8988T (cell line): ENCODE measurements around the gene HOXD11.

Experiments used
- DNase-seq: peaks from one replicate; pipeline ENCODE4 v3.0.0; 2011

The HOXD11 gene

GRCh38 chr2:176081837-176082524, 25.1 kb upstream of the HOXD11 start:
- DNase-seq = peak; percentile 26

- DNase-seq = no peak
Observed at GRCh38 chr2:176082525-176082823, 24.6 kb upstream of the HOXD11 start.

- no peak for DNase-seq
Observed at GRCh38 chr2:176082824-176083751, 24.0 kb upstream of the HOXD11 start.

GRCh38 chr2:176083796-176084261, 23.3 kb upstream of the HOXD11 start, which contains the start of gene EVX2:
EVX2 (minus strand) TSS chr2:176083962; CDS start chr2:176083776, 186 bp downstream.
- DNase-seq = no peak

- DNase-seq = no peak
Observed at GRCh38 chr2:176084611-176085119, 22.4 kb upstream of the HOXD11 start.

- no peak for DNase-seq
Observed at GRCh38 chr2:176085120-176085788, 21.8 kb upstream of the HOXD11 start.

- peak; percentile 84 for DNase-seq
Observed at GRCh38 chr2:176085861-176086771, 21.0 kb upstream of the HOXD11 start.

- DNase-seq = no peak
Observed at GRCh38 chr2:176087330-176088047, 19.6 kb upstream of the HOXD11 start.

- DNase-seq = peak; percentile 94
Observed at GRCh38 chr2:176088048-176088936, 18.8 kb upstream of the HOXD11 start.

- no peak for DNase-seq
Observed at GRCh38 chr2:176088937-176089842, 17.9 kb upstream of the HOXD11 start.

GRCh38 chr2:176089843-176090395, 17.2 kb upstream of the HOXD11 start:
- peak; percentile 24 for DNase-seq

- no peak for DNase-seq
Observed at GRCh38 chr2:176090862-176091261, 16.2 kb upstream of the HOXD11 start.

- DNase-seq = no peak
Observed at GRCh38 chr2:176091329-176092258, 15.5 kb upstream of the HOXD11 start.

- no peak for DNase-seq
Observed at GRCh38 chr2:176092270-176093144, 14.6 kb upstream of the HOXD11 start, which contains the start of gene HOXD13. HOXD13 (plus strand) TSS chr2:176092721; CDS start chr2:176092891, 170 bp downstream.

GRCh38 chr2:176093145-176093897, 13.8 kb upstream of the HOXD11 start:
- no peak for DNase-seq

- DNase-seq = no peak
Observed at GRCh38 chr2:176093898-176094249, 13.2 kb upstream of the HOXD11 start.
